Mesodermal cell (in vitro differentiated cells): ENCODE results near the gene NUP160.
"Not testable (repeated sequence)": the region's sequence is repeated elsewhere in the genome, so short reads cannot be mapped to it uniquely, and the experiment has no call there.

ENCODE experiments used
- H3K27ac ChIP-seq: 2 replicates; pipeline ENCODE4 v1.7.0; 2013; ENCODE audit warnings: mild to moderate bottlenecking, low read depth, low read length, moderate library complexity; ENCODE audit not compliant: severe bottlenecking
- H3K36me3 ChIP-seq: 2 replicates; pipeline ENCODE4 v1.7.1; 2013; ENCODE audit warnings: mild to moderate bottlenecking, low read length, moderate library complexity; ENCODE audit not compliant: control insufficient read depth, insufficient read depth
- H3K4me1 ChIP-seq: one replicate; pipeline ENCODE4 v1.7.1; 2013; ENCODE audit warnings: mild to moderate bottlenecking, low read length; ENCODE audit not compliant: insufficient read depth, control insufficient read depth, poor library complexity, severe bottlenecking
- H3K4me3 ChIP-seq: 2 replicates; pipeline ENCODE4 v1.7.0; 2013; ENCODE audit warnings: low read length, control low read depth, mild to moderate bottlenecking; ENCODE audit not compliant: insufficient read depth, poor library complexity, severe bottlenecking; ENCODE audit errors: extremely low read depth
- H3K9me3 ChIP-seq: 2 replicates; pipeline ENCODE4 v1.7.1; 2013; ENCODE audit warnings: mild to moderate bottlenecking, low read length, moderate library complexity; ENCODE audit not compliant: control insufficient read depth
- WGBS, 2 experiments: methylation state at CpG; one replicate each; pipeline ENCODE4 v1.1.5; 2013; ENCODE audit warnings: missing lambda C conversion rate in 2 of 2; ENCODE audit not compliant: insufficient coverage in 2 of 2; 5-methylcytosine and 5-hydroxymethylcytosine counted together

Gene NUP160

DNA sequence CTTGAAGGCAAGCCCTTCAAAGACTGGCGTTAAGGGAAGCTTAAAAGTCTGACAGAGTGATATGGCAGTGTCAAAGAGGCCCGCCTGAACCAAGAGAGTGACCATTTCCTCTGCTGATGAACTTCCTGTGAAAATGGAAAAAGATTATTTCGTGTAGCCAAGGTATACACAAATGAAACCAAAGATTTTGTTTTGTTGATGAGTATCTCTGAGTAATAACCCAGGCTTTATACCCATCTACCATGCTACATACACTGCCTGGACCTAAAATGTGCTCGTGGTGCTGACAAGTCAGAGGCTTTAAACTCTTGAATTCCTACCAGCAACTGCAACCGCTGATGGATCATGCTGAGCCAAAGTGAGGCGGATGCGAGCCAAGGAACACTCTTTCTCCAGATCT, 60.0 kb downstream of the NUP160 start:
- 92 to 99% methylated on average over 6 of the region's 7 CpGs for WGBS, 2 experiments
- Histone ChIP-seq H3K9me3 (no peaks in the 10 kb centered on the region), H3K4me3 (no peak overlapping the region), H3K4me1 (no peaks in the 10 kb centered on the region), H3K27ac (no peak overlapping the region), H3K36me3 (peaks cover 78% of the 10 kb centered on the region)

DNA sequence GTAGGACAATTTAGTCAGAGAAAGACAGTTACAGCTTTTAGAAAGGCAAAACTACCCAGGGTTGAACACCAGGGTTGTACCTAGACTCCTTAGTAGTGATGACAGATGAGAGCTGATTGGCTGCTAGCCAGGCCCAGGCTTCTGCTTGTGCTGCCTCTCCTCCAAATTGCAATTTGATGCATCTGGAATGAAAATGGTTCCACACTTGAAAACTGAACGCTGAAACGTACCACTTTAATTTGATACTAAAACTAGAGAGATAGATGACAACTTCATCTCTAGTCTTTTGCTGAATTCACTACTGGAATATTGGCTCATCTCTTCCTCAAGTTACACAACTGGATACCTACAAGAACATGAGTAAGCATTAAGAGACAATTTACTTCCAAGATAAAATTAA, 61.8 kb downstream of the NUP160 start:
- H3K4me1 ChIP-seq: no peaks in the 10 kb centered on the region
- no peak overlapping the region for H3K4me3 ChIP-seq
- H3K36me3 ChIP-seq: peaks cover 80% of the 10 kb centered on the region
- H3K9me3 ChIP-seq: no peaks in the 10 kb centered on the region
- 100% methylated on average over 2 of the region's 2 CpGs; no CpG with 5 or more reads in 1 of the 2 experiments for WGBS, 2 experiments
- no peak overlapping the region for H3K27ac ChIP-seq

DNA sequence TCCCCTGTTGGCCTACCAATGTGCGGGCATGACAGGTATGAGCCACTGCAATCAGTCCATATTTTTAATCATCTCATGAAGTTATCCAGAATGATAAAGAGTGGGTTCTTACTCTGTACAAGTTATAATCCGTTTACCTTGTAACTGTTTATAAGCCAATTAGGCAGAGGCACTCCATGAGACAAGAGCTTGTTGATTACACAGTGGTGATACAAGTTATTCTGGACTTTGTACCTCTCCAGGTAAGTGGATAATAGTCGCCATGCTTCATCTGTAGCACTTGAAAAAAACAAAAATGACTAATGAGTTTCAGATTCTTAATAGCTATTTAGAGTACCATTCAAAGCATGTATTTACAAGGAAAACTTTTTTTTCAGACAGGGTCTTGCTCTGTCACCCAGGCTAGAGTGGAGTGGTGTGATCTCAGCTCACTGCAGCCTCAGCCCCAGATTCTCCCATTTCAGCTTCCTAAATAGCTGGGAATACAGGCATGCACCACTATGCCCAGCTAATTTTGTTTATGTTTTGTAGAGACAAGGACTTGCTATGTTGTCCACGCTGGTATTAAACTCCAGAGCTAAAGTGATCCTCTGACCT, 63.3 kb downstream of the NUP160 start:
- H3K36me3 ChIP-seq: peaks cover 81% of the 10 kb centered on the region
- no peak overlapping the region for H3K4me3 ChIP-seq
- no peaks in the 10 kb centered on the region for H3K9me3 ChIP-seq
- WGBS, 2 experiments: 100% methylated on average over 1 of the region's 4 CpGs
- H3K4me1 ChIP-seq: no peaks in the 10 kb centered on the region
- no peak overlapping the region for H3K27ac ChIP-seq

DNA sequence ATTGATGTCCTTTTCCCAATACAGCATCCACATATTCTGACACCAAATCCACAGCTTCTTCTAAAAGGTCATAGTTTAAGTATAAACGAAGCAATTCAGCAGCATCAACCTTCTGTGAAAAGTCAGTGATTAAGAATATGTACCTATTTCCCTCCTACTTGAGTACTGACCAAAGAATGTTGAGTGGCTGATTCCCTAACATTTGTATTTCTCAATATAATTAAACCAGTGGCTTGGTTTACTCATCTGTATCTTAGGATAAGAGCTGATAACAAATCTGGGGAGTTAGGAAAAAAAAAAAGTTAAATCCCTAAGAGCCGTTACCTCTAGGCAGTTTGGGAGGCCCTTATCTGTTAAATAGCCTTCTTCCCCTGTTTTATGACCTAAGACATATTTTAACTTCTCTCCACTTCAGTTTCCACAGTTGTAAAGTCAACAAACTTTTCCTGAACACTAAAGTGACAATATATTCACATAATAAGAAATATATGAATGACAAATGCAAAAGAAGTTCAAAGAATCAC, 65.0 kb downstream of the NUP160 start:
- WGBS, 2 experiments: 80 to 100% methylated on average over 1 to 2 of the region's 2 CpGs
- H3K27ac ChIP-seq: no peak overlapping the region

DNA sequence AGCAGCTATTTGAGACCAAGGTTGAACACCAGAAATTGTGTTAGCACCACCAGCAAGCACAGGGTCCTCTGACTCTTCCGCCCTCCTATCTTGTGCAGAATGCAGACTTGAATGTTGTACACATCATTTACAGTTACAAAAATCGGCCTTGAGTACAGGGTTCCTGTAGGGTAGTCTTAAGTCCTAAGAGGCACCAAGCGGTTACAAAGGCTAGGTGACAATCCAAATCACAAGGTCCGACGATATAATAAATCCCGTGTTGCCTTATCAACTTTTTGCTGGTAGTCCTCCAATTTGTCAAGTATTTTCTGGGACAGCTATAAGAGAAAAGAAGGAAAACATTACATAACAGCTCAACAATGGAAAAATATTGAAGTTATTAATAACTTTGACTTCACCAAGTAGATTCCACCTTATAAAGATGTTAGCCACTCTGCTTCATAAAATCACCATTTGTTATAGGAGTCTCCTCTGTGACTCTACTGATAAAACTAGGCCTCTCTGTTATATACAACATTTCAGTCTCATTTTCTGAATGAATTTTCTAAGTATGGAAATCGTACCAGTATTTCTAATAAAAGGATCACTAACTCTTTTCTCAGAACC, 69.2 kb downstream of the NUP160 start:
- WGBS, 2 experiments: 83 to 96% methylated on average over 2 to 3 of the region's 7 CpGs
- no peak overlapping the region for H3K27ac ChIP-seq
- no peaks in the 10 kb centered on the region for H3K4me1 ChIP-seq
- no peaks in the 10 kb centered on the region for H3K9me3 ChIP-seq
- H3K36me3 ChIP-seq: peaks cover 84% of the 10 kb centered on the region
- H3K4me3 ChIP-seq: no peak overlapping the region

More for the DNA sequence above, 65.0 kb downstream of the NUP160 start:
- Histone ChIP-seq H3K36me3 (peaks cover 86% of the 10 kb centered on the region), H3K4me3 (no peak overlapping the region), H3K9me3 (no peaks in the 10 kb centered on the region), H3K4me1 (no peaks in the 10 kb centered on the region)

DNA sequence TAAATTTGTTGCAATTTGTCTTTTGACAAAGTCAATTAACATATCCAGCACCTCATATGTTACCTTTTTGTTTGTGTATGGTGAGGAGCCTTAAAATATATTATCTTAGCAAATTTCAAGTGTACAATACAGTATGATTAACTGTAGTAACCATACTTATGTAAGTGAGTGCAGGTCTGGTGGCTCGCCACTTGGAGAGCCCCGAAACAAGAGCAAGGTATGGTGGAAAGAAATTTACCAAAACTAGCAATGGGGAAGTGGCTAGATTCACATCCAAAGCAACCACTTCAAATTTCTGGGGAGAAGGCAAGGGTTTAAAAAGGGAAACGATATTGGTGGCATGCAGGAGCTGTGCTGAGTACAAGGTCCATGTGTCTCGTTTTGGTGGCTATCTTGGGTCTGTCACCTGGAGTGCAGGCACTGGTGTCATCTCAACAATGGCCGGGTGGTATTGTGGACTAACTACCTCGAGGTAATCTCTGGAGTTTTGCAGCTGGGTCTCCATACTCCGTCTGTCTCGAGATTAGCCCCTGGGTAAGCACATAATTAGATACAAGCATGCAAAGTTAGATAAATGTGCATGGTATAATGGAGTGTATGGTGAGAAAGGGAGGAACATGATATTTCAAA, 72.8 kb downstream of the NUP160 start:
- Histone ChIP-seq H3K4me3 (no peak overlapping the region), H3K27ac (no peak overlapping the region), H3K36me3 (peaks cover 51% of the 10 kb centered on the region), H3K4me1 (no peaks in the 10 kb centered on the region), H3K9me3 (no peaks in the 10 kb centered on the region)
- WGBS, 2 experiments: 84 to 93% methylated on average over 4 to 5 of the region's 8 CpGs

DNA sequence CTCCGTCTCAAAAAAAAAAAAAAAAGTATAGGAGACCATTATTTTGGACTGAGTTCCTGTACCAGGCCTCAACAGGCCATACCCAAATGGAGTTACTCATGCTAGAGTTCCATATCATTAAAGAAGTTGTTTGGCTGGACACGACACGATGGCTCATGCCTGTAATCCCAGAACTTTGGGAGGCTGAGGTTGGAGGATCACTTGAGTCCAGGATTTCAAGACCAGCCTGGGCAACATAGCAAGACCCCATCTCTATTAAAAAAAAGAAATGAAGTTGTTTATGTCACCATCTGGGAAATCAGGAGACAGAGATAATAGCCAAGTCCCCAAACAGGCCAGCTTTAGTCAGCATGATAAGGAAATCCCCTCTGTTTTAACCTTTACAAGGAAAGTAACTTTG, 74.3 kb downstream of the NUP160 start:
- Histone ChIP-seq H3K27ac (no peak overlapping the region), H3K9me3 (no peaks in the 10 kb centered on the region), H3K4me1 (no peaks in the 10 kb centered on the region), H3K4me3 (no peak overlapping the region), H3K36me3 (peaks cover 37% of the 10 kb centered on the region)
- 86 to 100% methylated on average over 1 to 3 of the region's 3 CpGs for WGBS, 2 experiments

DNA sequence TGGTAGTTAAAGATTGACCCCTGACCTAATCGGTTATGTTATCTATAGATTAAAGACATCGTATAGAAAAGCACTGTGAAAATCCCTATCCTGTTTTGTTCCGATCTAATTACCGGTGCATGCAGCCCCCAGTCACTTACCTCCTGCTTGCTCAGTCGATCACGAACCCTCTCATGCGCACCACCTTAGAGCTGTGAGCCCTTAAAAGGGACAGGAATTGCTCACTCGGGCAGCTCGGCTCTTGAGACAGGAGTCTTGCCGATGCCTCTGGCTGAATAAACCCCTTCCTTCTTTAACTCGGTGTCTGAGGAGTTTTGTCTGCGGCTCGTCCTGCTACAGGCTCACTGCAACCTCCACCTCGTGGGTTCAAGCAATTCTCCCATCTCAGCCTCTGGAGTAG, 78.6 kb downstream of the NUP160 start:
- not testable (repeated sequence) for H3K9me3 ChIP-seq, H3K4me3 ChIP-seq, H3K27ac ChIP-seq, H3K36me3 ChIP-seq
- H3K4me1 ChIP-seq: peaks cover 10% of the 10 kb centered on the region
- WGBS, 2 experiments: 94 to 98% methylated on average over 7 to 14 of the region's 14 CpGs

DNA sequence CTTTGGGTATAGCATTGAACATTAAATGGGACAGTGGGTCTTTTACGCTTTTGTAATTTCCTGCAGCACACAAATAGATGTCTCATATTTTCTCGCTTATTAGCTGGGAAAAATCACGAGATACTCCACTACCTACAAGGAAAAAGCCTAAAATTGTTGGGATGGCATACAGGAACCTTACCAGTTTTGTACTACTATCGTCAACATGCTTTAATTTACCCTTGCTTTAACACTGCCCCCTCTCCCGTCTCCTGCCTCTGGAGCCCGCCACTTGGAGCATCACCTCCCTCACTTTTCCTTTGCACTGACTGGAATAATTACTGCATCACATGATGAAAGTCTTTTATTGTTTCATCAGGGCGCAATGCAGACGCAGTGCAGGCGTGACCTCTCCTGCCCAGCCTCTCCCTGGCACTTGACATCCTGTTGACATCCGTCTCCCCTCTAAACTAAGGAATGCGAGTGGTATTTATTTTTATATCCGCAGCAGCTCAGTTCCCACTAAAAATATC, 80.0 kb downstream of the NUP160 start:
- Histone ChIP-seq H3K36me3 (peaks cover 18% of the 10 kb centered on the region), H3K4me3 (peak overlapping the region; percentile 73), H3K27ac (peak overlapping the region; percentile 98), H3K9me3 (no peaks in the 10 kb centered on the region), H3K4me1 (peaks cover 11% of the 10 kb centered on the region)
- WGBS, 2 experiments: 53 to 57% methylated on average over 7 to 8 of the region's 12 CpGs

DNA sequence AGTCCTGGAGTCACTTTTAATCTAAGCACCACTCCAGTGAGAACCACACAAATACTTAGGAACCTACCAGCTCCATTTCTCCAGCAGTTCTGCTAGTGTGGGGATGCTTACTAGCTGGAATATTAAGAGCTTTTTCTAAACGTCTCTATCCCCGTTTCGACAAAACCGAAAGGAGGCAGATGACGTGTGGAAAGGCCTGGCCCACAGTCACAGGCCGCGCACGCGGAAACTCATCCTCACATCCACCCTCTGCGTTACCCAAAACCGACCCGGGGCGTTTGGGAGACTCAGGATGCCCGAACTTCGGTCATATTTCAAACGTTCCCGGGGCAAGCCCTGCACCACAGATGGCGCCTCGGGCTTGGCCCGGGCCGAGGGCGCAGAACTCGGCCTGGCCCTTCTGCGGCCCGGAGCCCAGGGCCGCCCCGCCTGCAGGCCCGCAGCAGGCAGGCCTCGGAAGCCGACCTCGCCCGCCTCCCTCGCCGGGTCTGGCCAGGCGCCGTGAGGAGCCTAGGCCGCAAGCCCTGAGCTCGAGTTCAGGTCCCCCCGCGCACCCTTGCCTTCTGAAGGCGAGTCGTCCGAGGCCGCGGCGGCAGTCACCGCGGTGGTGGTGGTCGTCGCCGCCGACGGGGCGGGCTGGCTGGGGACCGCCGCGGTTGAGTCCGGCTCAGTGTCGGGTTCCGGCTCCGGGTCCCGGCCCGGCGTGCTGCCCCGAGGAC, 81.5 kb downstream of the NUP160 start:
- H3K4me3 ChIP-seq: peak overlapping the region; percentile 73
- no peaks in the 10 kb centered on the region for H3K9me3 ChIP-seq
- H3K27ac ChIP-seq: peak overlapping the region; percentile 98
- 0% methylated on average over 40 to 59 of the region's 65 CpGs for WGBS, 2 experiments
- H3K4me1 ChIP-seq: peaks cover 11% of the 10 kb centered on the region
- peaks cover 33% of the 10 kb centered on the region for H3K36me3 ChIP-seq
